SK-N-SH (cell line): Measurements from ENCODE around the gene SS18. TPM values are rescaled to one million over a fixed set of nuclear protein-coding genes. Genes with fewer than 3 reads are reported as not detected.

ENCODE experiments used
- CTCF ChIA-PET: fragments of 300-600, 350-600 bp; formaldehyde crosslinking; extraction: SDS; loops from one replicate; lab custom pipeline; 2021; lab: Yijun Ruan, JAX
- POLR2A ChIA-PET: fragments of 350-600 bp; sonication (Branson Sonifier 250); formaldehyde crosslinking; extraction: SDS; loops from one replicate; lab custom pipeline; 2020; ENCODE audit warnings: antibody characterized with exemption, inconsistent platforms; lab: Yijun Ruan, JAX
- DNase-seq: peaks from one replicate; pipeline ENCODE4 v3.0.0; 2012
- H2AFZ ChIP-seq: fragments of 200-600 bp; sonication (generic); 2 replicates; pipeline ENCODE4 v1.8.1; 2016; ENCODE audit warnings: antibody characterized with exemption, mild to moderate bottlenecking, low read depth
- H3F3A ChIP-seq: fragments of 200-600 bp; sonication (generic); replicated peaks from 2 replicates; pipeline ENCODE3; 2016; ENCODE audit warnings: antibody characterized with exemption, mild to moderate bottlenecking; ENCODE audit not compliant: insufficient read depth
- H3K27ac ChIP-seq, 2 experiments: fragments of 200-500 bp in 1 of 2; fragments of 200-600 bp in 1 of 2; sonication (Bioruptor generic) in 1 of 2; sonication (generic), shearing (Covaris generic) in 1 of 2; 2 replicates each; pipeline versions ENCODE4 v1.5.1 to v1.6.1; 2014 to 2016; ENCODE audit warnings: low read depth in 2 of 2, inconsistent platforms in 1 of 2, low read length in 1 of 2, mild to moderate bottlenecking in 1 of 2, mixed read lengths in 1 of 2
- H3K27me3 ChIP-seq: fragments of 200-600 bp; sonication (generic), shearing (Covaris generic); 2 replicates; pipeline ENCODE4 v1.6.1; 2016; ENCODE audit warnings: mixed run types; ENCODE audit not compliant: insufficient read depth
- H3K36me3 ChIP-seq, 2 experiments: fragments of 200-500 bp in 1 of 2; fragments of 200-600 bp in 1 of 2; sonication (Bioruptor generic) in 1 of 2; sonication (generic) in 1 of 2; replicated peaks in 1 of 2; 2 replicates each; pipeline versions ENCODE3 to v1.5.1; 2014 to 2016; ENCODE audit warnings: low read length in 1 of 2, mild to moderate bottlenecking in 1 of 2; ENCODE audit not compliant: insufficient read depth in 2 of 2, control insufficient read depth in 1 of 2
- H3K4me1 ChIP-seq, 2 experiments: fragments of 200-500 bp in 1 of 2; fragments of 200-600 bp in 1 of 2; sonication (Bioruptor generic) in 1 of 2; sonication (generic), shearing (Covaris generic) in 1 of 2; 2 replicates each; pipeline versions ENCODE4 v1.5.1 to v1.6.1; 2014 to 2016; ENCODE audit warnings: low read depth in 1 of 2, low read length in 1 of 2, mixed run types in 1 of 2; ENCODE audit not compliant: insufficient read depth in 2 of 2, control insufficient read depth in 1 of 2
- H3K4me2 ChIP-seq: fragments of 200-600 bp; sonication (generic), shearing (Covaris generic); 2 replicates; pipeline ENCODE4 v1.6.1; 2017; ENCODE audit warnings: mixed run types
- H3K4me3 ChIP-seq, 2 experiments: fragments of 200-500 bp in 1 of 2; fragments of 200-600 bp in 1 of 2; sonication (Bioruptor generic) in 1 of 2; sonication (generic), shearing (Covaris generic) in 1 of 2; 2 replicates each; pipeline versions ENCODE4 v1.5.1 to v1.8.1; 2014 to 2016; ENCODE audit warnings: low read depth in 2 of 2, inconsistent platforms in 1 of 2, low read length in 1 of 2, mild to moderate bottlenecking in 1 of 2, mixed read lengths in 1 of 2, moderate library complexity in 1 of 2
- H3K79me2 ChIP-seq: fragments of 200-600 bp; sonication (generic); 2 replicates; pipeline ENCODE4 v1.8.1; 2017; ENCODE audit warnings: mild to moderate bottlenecking; ENCODE audit not compliant: insufficient read depth
- H3K9ac ChIP-seq: fragments of 200-600 bp; sonication (generic); 2 replicates; pipeline ENCODE4 v1.6.1; 2017; ENCODE audit warnings: mixed run types
- H3K9me2 ChIP-seq: fragments of 200-600 bp; sonication (generic); 2 replicates; pipeline ENCODE4 v1.6.1; 2017; ENCODE audit warnings: mixed run types
- H3K9me3 ChIP-seq: fragments of 200-600 bp; sonication (generic); 2 replicates; pipeline ENCODE4 v1.6.1; 2017; ENCODE audit warnings: mixed run types, mild to moderate bottlenecking, moderate library complexity
- H4K20me1 ChIP-seq: fragments of 200-600 bp; sonication (generic); 2 replicates; pipeline ENCODE4 v1.6.1; 2017; ENCODE audit warnings: mild to moderate bottlenecking, mixed run types; ENCODE audit not compliant: insufficient read depth
- CHD2 ChIP-seq: fragments of 150-350 bp; IDR thresholded peaks from 2 replicates; pipeline ENCODE4 v1.6.1; 2018; ENCODE audit warnings: low read length; ENCODE audit not compliant: partially characterized antibody
- EZH2phosphoT487 ChIP-seq: fragments of 200-600 bp; sonication (generic); IDR thresholded peaks from 2 replicates; pipeline ENCODE4 v1.6.1; 2017; ENCODE audit warnings: low read depth, mixed run types, mild to moderate bottlenecking, antibody characterized with exemption, moderate library complexity, borderline replicate concordance
- FOXJ3 ChIP-seq: sonication (generic); formaldehyde crosslinking; IDR thresholded peaks from 2 replicates; pipeline ENCODE4 v1.5.1; 2020; ENCODE audit warnings: mild to moderate bottlenecking, missing genetic modification reagents
- FOXM1 ChIP-seq: IDR thresholded peaks from 2 replicates; pipeline ENCODE4 v1.4.0; 2012; ENCODE audit warnings: low read depth, mild to moderate bottlenecking
- JUND ChIP-seq: IDR thresholded peaks from 2 replicates; pipeline ENCODE4 v1.4.0; 2012
- MAX ChIP-seq: IDR thresholded peaks from 2 replicates; pipeline ENCODE4 v1.4.0; 2012; ENCODE audit warnings: low read depth
- MEF2A ChIP-seq: IDR thresholded peaks from 2 replicates; pipeline ENCODE4 v1.4.0; 2012; ENCODE audit warnings: low read depth, borderline replicate concordance
- MXI1 ChIP-seq: IDR thresholded peaks from 2 replicates; pipeline ENCODE4 v1.6.1; 2012; ENCODE audit warnings: mild to moderate bottlenecking, low read depth, low read length, improper control_type of control experiment
- NFIC ChIP-seq: IDR thresholded peaks from 2 replicates; pipeline ENCODE4 v1.4.0; 2012; ENCODE audit warnings: borderline replicate concordance
- NRF1 ChIP-seq: IDR thresholded peaks from 2 replicates; pipeline ENCODE4 v1.6.1; 2012; ENCODE audit warnings: low read depth, mild to moderate bottlenecking, low read length
- RAD21 ChIP-seq: IDR thresholded peaks from 2 replicates; pipeline ENCODE4 v1.6.1; 2012; ENCODE audit warnings: mild to moderate bottlenecking, low read length
- REST ChIP-seq: IDR thresholded peaks from 2 replicates; pipeline ENCODE4 v1.6.1; 2012; ENCODE audit warnings: mild to moderate bottlenecking, low read depth, low read length, moderate library complexity
- SIN3A ChIP-seq: IDR thresholded peaks from 2 replicates; pipeline ENCODE4 v1.6.1; 2012; ENCODE audit warnings: low read depth, mild to moderate bottlenecking, low read length, moderate library complexity, borderline replicate concordance
- SMC3 ChIP-seq: IDR thresholded peaks from 2 replicates; pipeline ENCODE4 v1.6.1; 2012; ENCODE audit warnings: low read depth, low read length, improper control_type of control experiment
- TAF1 ChIP-seq: IDR thresholded peaks from 2 replicates; pipeline ENCODE4 v1.6.1; 2012; ENCODE audit warnings: low read depth, mild to moderate bottlenecking, low read length, moderate library complexity, borderline replicate concordance
- TEAD4 ChIP-seq: IDR thresholded peaks from 2 replicates; pipeline ENCODE4 v1.4.0; 2012; ENCODE audit warnings: mild to moderate bottlenecking, borderline replicate concordance; ENCODE audit not compliant: insufficient read depth
- YY1 ChIP-seq: IDR thresholded peaks from 2 replicates; pipeline ENCODE4 v1.4.0; 2012; ENCODE audit warnings: low read depth, mild to moderate bottlenecking
- WGBS: methylation state at CpG from one replicate; pipeline ENCODE4 v1.1.6; 2017; ENCODE audit warnings: low lambda C conversion rate; 5-methylcytosine and 5-hydroxymethylcytosine counted together
- polyA plus RNA-seq, 3 experiments: library from polyadenylated mRNA; depleted of rRNA; stranded (reverse); fragments of >200 nt; gene quantifications; 2 replicates each; pipeline ENCODE4 v1.2.3, GENCODE V29; 2012
- TF ChIP-seq, protein P1 (sequence below): IDR thresholded peaks from 2 replicates; pipeline ENCODE4 v1.4.0; 2012; ENCODE audit warnings: low read depth, borderline replicate concordance
- TF ChIP-seq, protein P2 (sequence below): IDR thresholded peaks from 2 replicates; pipeline ENCODE4; 2012
- TF ChIP-seq, protein P3 (sequence below): fragments of 150-350 bp; IDR thresholded peaks from 2 replicates; pipeline ENCODE4 v1.6.1; 2016; ENCODE audit warnings: mild to moderate bottlenecking, low read depth, low read length

SS18 gene
- polyA plus RNA-seq, 1 of the 3 experiments (the other 2 are of a cell fraction), result 98.6 TPM

DNA sequence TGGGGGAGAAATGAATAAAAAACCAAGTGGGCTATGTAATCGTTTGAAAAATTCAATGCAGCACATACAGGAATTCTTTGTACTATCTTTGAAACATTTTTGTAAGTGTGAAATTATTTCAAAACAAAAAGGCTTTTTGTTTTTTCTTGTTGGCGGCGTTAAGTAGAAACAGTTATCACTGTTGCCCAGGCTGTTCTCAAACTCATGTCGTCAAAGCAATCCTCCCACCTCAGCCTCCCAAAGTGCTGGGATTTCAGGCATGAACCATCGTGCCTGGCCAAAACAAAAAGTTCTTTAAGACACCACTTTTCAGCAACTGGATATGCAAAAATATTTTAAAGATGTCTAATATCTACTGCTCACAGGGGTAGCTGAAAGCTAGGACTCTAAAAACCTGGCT, 5.4 kb downstream of the SS18 start (continued):
- TF ChIP-seq REST, result no peak
- no peak for TF ChIP-seq SIN3A
- no peak for TF ChIP-seq MEF2A
- TF ChIP-seq, protein P1, sequence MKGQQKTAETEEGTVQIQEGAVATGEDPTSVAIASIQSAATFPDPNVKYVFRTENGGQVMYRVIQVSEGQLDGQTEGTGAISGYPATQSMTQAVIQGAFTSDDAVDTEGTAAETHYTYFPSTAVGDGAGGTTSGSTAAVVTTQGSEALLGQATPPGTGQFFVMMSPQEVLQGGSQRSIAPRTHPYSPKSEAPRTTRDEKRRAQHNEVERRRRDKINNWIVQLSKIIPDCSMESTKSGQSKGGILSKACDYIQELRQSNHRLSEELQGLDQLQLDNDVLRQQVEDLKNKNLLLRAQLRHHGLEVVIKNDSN, result no peak
- no peak for TF ChIP-seq FOXJ3 (CRISPR knock-in tag)
- TF ChIP-seq EZH2phosphoT487, result no peak
- TF ChIP-seq MXI1, result no peak
- TF ChIP-seq, all 33 proteins: peak for 0

DNA sequence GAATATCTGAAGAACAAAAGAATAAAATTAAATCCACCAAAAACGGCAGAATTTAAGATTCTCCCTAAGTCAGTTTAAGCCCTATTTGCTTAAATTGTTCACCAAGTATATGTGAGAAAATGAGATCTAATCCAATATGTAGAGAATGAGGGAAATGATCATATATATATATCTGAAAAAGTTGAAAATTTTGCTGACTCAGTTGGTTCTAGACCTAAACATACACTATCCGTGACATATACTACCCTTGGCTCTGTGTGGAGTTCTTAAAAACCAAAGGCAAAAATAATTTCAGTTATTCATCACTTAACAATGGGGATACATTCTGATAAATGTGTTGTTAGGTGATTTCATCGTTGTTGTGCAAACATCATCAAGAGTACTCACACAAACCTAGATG, 7.3 kb downstream of the SS18 start:
- no peak overlapping the region for H3K4me2 ChIP-seq
- ChIA-PET CTCF (no interaction called here), POLR2A (no interaction called here)
- no peak overlapping the region for H3K27ac ChIP-seq
- H3K36me3 ChIP-seq, result peaks cover 61 to 87% of the 10 kb centered on the region in 2 experiments
- 93% methylated on average over 3 of the region's 3 CpGs for WGBS
- no peaks in the 10 kb centered on the region for H3K9me3 ChIP-seq
- no peak overlapping the region for H3K4me3 ChIP-seq
- TF ChIP-seq, protein P1, result no peak
- TF ChIP-seq, protein P2, sequence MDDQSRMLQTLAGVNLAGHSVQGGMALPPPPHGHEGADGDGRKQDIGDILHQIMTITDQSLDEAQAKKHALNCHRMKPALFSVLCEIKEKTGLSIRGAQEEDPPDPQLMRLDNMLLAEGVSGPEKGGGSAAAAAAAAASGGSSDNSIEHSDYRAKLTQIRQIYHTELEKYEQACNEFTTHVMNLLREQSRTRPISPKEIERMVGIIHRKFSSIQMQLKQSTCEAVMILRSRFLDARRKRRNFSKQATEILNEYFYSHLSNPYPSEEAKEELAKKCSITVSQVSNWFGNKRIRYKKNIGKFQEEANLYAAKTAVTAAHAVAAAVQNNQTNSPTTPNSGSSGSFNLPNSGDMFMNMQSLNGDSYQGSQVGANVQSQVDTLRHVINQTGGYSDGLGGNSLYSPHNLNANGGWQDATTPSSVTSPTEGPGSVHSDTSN, result no peak
- TF ChIP-seq RAD21 (no peak), TEAD4 (no peak), SMC3 (no peak), NRF1 (no peak), YY1 (no peak), CHD2 (no peak), SIN3A (no peak), NFIC (no peak), FOXM1 (no peak), JUND (no peak), MAX (no peak), TAF1 (no peak)
- TF ChIP-seq, protein P3, sequence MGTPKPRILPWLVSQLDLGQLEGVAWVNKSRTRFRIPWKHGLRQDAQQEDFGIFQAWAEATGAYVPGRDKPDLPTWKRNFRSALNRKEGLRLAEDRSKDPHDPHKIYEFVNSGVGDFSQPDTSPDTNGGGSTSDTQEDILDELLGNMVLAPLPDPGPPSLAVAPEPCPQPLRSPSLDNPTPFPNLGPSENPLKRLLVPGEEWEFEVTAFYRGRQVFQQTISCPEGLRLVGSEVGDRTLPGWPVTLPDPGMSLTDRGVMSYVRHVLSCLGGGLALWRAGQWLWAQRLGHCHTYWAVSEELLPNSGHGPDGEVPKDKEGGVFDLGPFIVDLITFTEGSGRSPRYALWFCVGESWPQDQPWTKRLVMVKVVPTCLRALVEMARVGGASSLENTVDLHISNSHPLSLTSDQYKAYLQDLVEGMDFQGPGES, result no peak
- H2AFZ ChIP-seq, result no peak overlapping the region
- H3K79me2 ChIP-seq, result peaks cover 100% of the 10 kb centered on the region
- peaks cover 0 to 3% of the 10 kb centered on the region in 2 experiments; a peak in 1 of 4 replicates for H3K4me1 ChIP-seq
- H3F3A ChIP-seq, result peaks cover 3% of the 10 kb centered on the region
- H3K9ac ChIP-seq, result no peak overlapping the region
- H3K9me2 ChIP-seq, result no peaks in the 10 kb centered on the region
- peaks cover 34% of the 10 kb centered on the region for H4K20me1 ChIP-seq
- H3K27me3 ChIP-seq, result no peaks in the 10 kb centered on the region
- DNase-seq, result no peak
